Kidney glomerular epithelial cell (primary cell): ENCODE results near the gene NAT9.

Experiments used
- DNase-seq: peaks from one replicate; lab custom pipeline; 2025; lab: John Stamatoyannopoulos, UW

NAT9 gene

GRCh38 chr17:74805591-74805991 lies 29.4 kb upstream of the NAT9 start:
- no peak for DNase-seq

GRCh38 chr17:74804683-74805082 lies 28.5 kb upstream of the NAT9 start:
- no peak for DNase-seq

GRCh38 chr17:74803971-74804370 lies 27.8 kb upstream of the NAT9 start:
- no peak for DNase-seq

- no peak for DNase-seq
Observed at GRCh38 chr17:74803388-74803930, 27.3 kb upstream of the NAT9 start.

GRCh38 chr17:74801896-74802295 lies 25.8 kb upstream of the NAT9 start:
- DNase-seq = no peak

GRCh38 chr17:74800531-74800930 lies 24.4 kb upstream of the NAT9 start:
- DNase-seq = no peak

- DNase-seq = no peak
Observed at GRCh38 chr17:74799097-74799496, 23.0 kb upstream of the NAT9 start.

- DNase-seq = peak; percentile 24
Observed at GRCh38 chr17:74798239-74798707, 22.1 kb upstream of the NAT9 start.

- no peak for DNase-seq
Observed at GRCh38 chr17:74797824-74798223, 21.7 kb upstream of the NAT9 start.

GRCh38 chr17:74796866-74797265 lies 20.7 kb upstream of the NAT9 start:
- no peak for DNase-seq

GRCh38 chr17:74796211-74796610 lies 20.1 kb upstream of the NAT9 start:
- DNase-seq = no peak

GRCh38 chr17:74795327-74796020 lies 19.3 kb upstream of the NAT9 start:
- DNase-seq = no peak

GRCh38 chr17:74792586-74793105 lies 16.5 kb upstream of the NAT9 start:
- DNase-seq = no peak

GRCh38 chr17:74790161-74791058 lies 14.3 kb upstream of the NAT9 start:
- DNase-seq = no peak

GRCh38 chr17:74786431-74787055 lies 10.4 kb upstream of the NAT9 start:
- DNase-seq = no peak

- no peak for DNase-seq
Observed at GRCh38 chr17:74785981-74786360, 9.8 kb upstream of the NAT9 start.

GRCh38 chr17:74785096-74785980 lies 9.2 kb upstream of the NAT9 start:
- no peak for DNase-seq

- no peak for DNase-seq
Observed at GRCh38 chr17:74784125-74784810, 8.1 kb upstream of the NAT9 start.

GRCh38 chr17:74782571-74782970 lies 6.4 kb upstream of the NAT9 start:
- no peak for DNase-seq

- DNase-seq = no peak
Observed at GRCh38 chr17:74780443-74781238, 4.5 kb upstream of the NAT9 start.
